Stimulated activated CD4-positive, alpha-beta T cell treated with anti-CD3 and anti-CD28 coated beads, Interleukin-1b, Interleukin-23, amount 100 ng/mL, for 48 hours (primary cell): Measurements from ENCODE around the gene SLC38A11.
"Not testable (repeated sequence)": the region's sequence is repeated elsewhere in the genome, so short reads cannot be mapped to it uniquely, and the experiment has no call there.

Source experiments
- DNase-seq: peaks from one replicate; pipeline ENCODE4 v3.0.0-alpha.2; 2020

The SLC38A11 gene, protein sequence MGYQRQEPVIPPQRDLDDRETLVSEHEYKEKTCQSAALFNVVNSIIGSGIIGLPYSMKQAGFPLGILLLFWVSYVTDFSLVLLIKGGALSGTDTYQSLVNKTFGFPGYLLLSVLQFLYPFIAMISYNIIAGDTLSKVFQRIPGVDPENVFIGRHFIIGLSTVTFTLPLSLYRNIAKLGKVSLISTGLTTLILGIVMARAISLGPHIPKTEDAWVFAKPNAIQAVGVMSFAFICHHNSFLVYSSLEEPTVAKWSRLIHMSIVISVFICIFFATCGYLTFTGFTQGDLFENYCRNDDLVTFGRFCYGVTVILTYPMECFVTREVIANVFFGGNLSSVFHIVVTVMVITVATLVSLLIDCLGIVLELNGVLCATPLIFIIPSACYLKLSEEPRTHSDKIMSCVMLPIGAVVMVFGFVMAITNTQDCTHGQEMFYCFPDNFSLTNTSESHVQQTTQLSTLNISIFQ

DNA sequence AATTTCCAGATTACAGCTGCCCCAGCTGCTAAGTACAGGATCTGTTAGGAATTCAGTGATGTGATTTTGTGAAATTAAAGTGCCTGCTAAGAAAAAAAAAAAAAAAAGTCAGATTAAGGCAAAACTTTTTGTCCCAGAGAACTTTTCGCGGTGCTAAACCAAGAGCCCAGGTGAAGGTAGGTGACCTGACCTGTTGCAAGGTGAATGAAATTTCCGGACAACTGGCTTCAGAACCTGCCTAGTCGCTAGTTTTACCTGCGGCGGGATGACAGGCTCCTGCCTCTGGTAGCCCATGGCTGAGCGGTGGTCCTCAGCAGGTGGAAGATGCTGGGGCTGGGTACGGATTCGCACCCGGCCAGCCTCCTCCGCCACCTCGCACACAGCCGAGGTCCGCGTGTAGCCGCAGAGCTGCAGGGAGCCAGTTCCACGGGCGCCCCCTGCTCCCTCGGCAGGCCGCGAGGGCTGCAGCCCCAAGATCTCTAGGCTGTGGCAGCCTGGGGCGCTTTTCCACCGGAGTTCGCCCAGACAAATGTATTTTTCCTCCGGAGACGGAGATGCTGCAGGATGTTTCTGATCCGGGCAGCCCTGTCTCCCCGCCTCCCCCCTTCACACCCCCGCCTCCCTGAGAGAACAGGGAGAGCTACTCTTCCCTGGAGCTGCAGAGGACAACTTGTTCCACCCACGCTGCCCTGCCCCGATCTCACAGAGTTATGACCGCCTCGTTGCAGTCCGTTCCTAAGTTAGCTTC lies at the start of gene SLC38A11:
Gene SLC38A11, minus strand, starts transcription at position 572 of the 748 bp plus-strand sequence. Its CDS starts 278 bp downstream, at position 294.
- DNase-seq: no peak

DNA sequence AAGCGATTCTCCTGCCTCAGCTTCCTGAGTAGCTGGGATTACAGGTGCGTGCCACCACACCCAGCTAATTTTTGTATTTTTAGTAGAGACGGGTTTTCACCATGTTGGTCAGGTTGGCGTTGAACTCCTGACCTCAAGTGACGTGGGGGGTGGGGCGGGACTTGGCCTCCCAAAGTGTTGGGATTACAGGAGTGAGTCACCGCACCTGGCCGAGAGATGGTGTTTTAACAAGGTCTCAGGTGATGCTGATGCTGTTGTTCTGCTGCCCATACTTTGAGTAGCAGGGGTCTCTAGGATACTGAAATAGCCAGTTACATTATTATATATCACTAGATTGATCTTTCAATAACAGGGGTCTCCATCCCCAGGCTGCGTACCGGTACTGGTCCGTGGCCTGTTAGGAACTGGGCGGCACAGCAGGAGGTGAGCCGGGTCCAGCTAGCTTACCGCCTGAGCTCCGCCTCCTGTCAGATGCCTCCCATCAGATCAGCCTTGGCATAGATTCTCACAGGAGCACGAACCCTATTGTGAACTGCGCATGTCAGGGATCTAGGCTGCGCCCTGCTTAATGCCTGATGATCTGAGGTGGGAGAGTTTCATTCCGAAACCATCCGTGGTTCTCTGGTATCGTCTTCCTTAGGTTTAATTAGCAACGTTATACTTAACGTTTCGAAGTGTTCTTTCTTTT lies 48.3 kb upstream of the SLC38A11 start:
- no peak for DNase-seq

DNA sequence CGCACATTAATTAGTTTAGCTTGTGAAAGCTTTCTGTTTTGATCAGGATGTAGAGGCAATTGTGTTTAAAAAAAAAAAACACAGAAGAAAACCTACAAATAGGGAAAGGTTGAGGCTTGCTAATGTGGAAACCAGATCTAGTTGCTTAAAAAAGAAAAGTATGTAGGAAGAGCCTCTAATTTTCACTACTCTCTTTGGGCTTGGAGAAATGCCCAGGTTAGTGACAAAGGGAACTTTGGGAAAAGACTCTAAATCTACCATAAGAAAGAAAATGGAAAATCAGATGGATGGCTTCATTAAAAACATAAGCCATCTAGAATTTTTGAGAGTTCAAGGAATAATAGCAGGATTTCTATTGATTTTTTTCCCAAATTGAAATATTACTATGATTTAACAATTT lies 47.3 kb upstream of the SLC38A11 start:
- DNase-seq: no peak

DNA sequence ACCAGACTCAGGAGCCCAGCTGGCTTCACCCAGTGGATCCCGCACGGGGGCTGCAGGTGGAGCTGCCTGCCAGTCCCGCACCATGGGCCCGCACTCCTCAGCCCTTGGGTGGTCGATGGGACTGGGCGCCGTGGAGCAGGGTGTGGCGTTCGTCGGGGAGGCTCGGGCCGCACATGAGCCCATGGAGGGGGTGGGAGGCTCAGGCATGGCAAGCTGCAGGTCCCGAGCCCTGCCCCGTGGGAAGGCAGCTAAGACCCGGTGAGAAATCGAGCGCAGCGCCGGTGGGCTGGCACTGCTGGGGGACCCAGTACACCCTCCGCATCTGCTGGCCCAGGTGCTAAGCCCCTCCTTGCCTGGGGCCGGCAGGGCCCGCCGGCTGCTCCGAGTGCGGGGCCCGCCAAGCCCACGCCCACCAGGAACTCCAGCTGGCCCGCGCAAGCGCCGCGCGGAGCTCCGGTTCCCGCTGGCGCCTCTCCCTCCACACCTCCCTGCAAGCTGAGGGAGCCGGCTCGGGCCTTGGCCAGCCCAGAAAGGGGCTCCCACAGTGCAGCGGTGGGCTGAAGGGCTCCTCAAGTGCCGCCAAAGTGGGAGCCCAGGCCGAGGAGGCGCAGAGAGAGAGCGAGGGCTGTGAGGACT lies 39.5 kb upstream of the SLC38A11 start:
- DNase-seq: not testable (repeated sequence)

DNA sequence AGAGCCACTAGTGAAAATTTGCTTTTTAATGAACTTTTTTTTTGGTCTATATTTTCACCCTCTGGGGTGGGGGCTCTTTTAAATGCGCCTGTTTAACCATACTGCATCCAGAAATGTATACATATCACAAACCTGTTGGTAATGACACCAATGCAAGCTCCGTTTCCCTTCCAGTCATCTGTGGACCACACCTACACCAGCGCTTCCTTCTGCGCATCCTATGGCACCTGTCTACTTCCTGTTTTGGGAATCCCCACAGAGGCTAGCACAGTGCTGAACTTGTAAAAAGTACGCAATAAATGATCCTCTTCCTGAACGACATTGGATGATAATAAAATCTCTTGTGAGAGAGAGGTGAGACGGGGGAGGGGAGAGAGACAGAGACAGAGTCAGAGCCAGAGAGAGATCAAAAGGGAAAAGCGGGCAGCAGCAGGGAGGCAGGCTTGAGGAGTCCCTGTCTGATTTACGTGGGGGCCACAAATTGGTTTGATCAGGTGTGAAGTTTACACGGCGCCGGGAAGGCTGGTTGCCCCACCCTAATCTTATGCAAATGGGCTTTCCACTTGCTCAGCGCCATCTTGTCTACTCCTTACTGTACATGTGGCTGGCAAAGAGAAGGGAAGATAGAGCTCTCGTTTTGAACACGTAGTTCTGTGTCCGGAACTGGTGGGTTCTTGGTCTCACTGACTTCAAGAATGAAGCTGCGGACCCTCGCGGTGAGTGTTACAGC lies 38.1 kb upstream of the SLC38A11 start:
- DNase-seq: no peak

DNA sequence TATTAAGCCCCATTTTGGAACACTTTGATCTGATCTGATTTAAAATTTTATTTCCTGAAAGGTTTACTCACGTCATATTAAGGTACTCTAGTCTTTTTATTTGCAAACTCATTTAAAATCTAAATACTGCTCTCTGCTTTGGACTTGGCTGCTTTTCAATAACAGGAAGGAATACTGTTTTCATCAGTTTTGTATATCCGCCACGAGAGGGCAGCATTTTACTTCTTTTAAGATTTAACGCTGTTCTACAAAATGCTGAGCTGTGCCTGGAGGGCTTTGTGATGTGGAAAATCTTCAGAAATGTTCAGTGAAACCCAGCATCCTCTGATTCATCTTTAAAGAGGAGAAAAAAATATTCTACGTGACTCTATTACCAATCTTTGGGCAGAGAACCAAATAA lies 37.5 kb upstream of the SLC38A11 start:
- DNase-seq: peak; percentile 35

DNA sequence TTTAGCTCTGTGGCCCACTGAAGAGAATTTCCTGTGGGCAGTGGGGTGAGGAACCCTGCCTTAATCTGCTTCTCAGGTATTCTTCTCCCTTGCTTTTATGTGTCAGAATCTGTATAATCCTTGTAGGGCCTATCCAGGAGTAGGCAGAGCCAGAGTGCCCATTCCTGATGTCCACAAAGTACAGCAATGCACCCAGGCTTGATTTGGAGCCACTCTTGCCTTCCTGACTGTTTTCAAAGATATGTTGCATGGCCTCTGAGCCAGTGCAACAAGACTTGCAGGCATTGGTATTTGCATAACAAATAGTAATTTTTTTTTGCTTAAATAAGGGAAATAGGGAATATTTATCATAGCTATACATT lies 36.7 kb upstream of the SLC38A11 start:
- DNase-seq: not testable (repeated sequence)

DNA sequence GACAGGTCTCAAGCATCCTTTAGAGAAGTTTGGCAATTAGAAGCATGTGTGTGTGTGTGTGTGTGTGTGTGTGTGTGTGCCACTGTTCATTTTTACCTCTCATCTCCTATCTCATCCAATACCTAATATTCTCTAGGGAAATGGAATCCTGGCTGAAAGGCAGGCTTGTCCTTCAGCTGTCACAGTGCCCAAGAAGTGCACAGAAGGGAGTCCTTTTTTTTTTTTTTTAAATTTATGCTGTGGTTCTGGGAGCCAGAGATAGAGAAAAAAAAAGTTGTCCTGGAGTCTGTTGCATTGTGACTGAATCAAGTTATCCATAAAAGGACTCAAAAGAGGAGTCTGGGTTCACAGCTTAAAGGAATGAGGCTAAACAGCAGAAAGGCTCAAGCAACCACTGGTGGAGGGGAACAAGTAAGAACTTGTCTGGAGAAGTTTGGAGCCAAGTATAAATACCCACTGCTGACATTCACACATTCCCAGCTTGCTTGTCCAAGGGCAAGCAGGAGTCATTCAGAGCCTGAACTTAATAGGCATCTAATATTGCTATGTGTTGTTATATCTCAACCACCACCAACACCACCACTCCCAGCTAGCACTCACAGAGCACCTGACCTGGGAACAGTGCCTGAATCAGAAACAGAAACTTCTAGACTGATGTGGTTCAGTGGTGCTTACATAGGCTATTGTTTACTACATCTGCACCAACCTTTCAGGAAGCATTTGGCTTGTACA lies 36.2 kb upstream of the SLC38A11 start:
- DNase-seq: not testable (repeated sequence)

DNA sequence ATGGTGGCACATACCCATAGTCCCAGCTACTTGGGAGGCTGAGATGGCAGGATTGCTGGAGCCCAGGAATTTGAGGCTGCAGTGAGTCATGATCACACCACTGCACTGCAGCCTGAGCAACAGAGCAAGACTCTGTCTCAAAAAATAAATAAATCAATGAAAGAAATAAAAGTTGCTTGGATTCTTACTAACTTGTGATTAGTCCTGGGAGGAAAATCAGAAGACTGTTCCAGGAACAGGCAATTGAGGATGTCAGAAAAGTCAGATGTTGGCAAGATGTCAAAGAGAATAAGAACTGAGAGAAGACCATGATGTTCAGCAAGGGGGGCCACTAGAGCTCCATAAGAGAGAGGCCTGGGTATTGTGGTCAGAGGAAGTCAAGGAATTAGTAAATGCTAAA lies 35.6 kb upstream of the SLC38A11 start:
- not testable (repeated sequence) for DNase-seq

DNA sequence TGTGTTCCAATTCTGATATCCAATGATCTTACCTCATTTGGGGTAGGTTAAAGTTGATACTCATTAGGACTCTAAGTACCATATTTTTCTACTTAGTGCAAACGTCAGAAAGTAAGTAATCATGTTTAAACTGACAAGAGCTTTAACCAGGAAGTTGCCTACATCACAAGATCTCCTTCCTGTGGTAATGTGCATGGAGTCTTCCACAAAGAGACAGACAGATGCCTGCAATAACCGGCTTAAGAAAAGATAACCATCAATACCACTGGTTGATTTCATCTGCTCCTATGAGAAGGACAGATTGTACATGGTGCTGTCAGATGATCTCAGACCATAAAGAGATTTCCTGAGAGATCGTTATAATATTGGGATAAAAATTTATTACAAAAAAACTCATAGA lies 33.5 kb upstream of the SLC38A11 start:
- not testable (repeated sequence) for DNase-seq

DNA sequence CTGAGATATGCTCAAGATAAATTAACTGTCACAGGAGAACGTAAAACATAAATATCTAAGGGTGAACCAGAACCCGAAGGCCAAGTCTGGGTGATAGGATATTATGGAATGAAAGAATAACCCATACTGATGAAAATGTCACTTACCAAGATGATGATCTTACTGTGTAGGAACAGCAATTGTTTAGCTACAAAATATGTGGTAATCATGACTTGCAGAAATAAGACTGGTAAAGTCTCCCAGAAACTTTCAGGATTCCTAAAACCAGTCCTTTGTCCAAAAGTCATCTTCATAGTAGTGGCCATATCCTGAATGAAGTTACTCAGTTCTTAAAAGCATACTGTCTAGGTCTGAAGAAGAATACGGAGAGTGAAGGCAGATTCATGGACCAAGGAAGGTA lies 30.7 kb upstream of the SLC38A11 start:
- not testable (repeated sequence) for DNase-seq

DNA sequence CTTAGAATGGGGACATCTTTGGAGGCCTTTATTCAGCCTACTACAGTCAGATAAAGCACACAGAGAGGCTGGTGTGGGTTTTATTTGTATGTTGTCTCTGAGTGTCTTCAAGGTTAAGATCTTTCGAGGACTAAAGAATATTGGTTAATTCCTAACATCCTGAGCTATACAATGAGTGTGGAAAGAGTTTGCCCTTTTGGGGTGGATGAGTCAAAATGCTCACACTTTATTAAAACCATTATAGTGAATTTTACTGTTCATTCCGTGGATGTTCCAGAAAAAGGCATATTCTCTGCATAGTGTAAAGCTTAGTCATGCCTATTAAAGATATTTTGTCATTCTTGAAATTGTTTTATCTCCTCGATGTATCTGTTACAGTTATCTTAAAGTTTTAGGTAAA lies 29.1 kb upstream of the SLC38A11 start:
- no peak for DNase-seq

DNA sequence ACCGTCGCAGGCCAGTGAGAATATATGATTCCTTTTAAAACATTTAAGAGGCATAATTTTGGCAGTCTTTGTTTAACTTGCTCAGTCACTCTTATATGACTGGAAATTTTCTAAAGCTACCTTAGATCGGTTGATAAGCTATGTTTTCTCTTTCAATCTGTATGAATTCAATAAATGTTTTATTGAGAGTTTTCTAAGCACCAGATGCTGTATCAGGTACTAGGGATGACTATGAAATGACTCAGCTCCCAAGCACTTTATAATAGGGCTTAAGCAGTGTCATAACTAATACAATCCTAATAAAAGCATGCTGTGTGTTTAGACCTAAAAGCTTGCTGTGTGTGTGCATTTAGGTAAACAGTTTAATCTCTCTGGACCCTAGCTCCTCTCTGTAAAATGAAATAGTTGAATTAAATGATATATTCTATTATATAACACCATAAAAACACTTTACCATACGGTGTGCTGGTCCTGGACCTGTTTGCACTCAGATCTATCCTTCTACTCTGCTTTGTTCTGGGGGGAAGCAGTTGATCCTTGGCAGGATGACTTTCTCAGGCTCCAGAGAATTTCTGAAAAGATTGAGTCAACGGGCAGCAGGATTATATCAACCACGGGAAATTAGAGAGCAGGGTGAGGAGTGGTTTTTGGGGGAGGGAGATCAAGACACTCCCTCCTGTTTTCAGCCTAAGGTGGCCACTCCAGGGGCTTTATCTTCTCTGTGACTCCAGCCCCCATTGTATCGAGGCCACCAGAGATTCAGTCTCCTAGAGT lies 26.1 kb upstream of the SLC38A11 start:
- DNase-seq: no peak

DNA sequence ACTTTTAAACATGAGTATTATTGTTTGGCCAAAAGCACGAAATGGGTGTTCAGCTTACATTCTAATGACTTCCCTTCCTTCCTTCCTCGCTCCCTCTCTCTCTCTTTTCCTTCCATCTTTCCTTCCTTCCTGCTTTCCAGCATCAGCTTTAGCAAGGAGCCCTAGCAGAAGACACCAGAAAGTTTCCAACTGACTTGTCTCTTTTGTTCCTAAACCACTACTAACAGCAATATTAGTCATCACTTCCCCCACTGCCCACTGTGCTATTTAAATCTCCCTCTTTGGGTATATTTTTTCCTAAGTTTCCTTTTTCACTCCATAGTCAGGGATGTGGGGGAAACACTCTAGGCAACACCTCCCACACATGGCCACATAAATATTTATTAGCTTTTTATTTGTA lies 25.4 kb upstream of the SLC38A11 start:
- not testable (repeated sequence) for DNase-seq

DNA sequence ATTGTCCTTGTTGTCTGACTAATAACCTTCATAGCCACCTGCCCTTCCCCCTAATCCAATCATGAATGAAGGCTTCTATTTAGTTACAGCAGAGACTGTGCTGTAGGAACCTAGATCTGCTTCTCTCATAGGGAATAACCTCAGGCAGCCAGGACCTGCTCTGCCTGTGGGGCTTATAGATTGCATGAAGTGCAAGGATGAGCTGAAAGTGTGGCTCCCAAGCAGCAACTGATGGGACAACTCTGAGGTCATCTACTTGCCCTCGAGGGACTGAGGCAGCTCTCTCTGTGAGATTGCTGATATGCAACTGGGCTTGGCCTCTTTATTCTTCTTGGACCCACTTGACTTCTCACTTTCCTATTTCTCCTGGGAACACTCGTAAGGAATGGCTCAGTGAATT lies 23.8 kb upstream of the SLC38A11 start:
- no peak for DNase-seq

DNA sequence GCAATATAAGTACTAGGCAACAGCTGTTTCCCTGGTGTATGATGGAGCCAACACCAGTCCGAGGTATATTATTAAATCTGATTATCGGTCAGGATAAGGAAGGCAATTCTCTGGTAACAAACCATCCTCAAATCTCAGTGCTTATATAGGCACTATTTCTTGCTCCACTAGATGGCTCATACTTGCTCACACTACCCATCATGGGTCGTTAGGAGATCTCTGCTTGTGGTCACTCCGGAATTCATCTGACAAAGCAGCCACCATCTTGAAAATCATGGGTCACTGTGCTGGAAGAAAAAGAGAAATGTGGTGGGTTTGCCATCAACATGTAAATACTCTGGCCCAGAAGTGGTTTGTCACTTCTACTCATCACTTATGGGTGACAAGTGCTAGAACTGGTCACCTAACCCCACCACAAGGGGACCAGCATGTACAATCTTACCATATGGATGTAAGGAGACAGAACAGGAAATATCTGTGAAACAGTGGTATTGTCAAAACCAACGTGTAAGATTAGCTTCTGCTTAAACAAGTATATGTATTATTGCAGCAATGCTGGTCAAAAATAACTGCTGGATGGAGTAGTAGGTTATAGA lies 21.6 kb upstream of the SLC38A11 start:
- not testable (repeated sequence) for DNase-seq

DNA sequence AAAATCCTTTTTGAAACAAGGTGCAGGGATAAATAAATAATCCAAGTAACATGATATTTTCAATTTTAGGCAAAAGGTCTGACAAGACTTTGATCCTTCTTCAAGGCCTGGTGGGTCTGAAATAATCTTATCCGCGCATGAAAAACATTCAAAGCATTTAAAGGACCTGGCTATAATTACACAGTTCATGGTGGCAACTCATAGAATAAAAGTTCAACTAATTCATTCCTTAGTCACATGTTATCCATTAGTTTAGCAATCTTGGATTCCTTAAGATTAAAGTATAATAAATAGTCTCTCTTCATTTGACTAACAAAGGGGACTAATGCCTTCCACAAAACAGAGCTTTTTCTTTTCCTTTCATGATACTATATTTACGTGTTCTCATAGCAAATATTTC lies 21.0 kb upstream of the SLC38A11 start:
- no peak for DNase-seq

DNA sequence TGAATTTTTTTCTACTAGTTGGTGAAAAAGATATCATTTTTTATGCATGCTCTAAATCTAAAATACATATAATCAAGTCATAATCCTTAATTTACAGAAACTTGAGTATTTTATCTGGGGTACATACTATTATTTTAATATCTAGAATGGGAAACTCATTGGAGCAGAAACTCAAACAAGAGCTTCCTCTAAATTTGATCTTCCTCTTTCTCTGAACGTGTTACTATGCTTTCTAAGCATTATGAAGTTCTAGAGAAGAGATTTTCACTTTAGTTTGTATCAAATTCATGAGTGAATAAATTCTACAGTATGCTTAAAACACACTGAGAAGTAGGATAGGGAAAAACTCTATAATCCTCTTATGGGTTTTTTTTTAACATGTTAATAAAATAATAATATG lies 20.6 kb upstream of the SLC38A11 start:
- no peak for DNase-seq

DNA sequence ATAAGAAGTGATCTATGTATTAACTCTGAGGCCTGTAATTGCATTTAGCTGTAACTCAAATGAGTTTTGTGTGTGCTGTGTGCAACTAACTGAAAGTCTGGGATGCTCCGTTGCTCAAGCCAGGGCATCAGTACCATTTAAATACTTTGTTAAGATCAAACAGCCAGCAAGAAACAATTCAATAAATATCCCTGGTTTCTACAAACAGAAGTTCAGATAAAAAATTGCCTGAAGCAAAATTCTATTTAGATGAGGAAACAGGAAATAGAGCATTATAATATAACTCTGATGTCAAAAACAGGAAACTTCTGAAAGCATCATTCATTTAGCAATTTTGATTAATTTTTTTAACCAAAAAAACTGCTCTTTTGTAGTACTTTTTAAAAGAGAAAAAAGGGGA lies 18.9 kb upstream of the SLC38A11 start:
- DNase-seq: no peak

DNA sequence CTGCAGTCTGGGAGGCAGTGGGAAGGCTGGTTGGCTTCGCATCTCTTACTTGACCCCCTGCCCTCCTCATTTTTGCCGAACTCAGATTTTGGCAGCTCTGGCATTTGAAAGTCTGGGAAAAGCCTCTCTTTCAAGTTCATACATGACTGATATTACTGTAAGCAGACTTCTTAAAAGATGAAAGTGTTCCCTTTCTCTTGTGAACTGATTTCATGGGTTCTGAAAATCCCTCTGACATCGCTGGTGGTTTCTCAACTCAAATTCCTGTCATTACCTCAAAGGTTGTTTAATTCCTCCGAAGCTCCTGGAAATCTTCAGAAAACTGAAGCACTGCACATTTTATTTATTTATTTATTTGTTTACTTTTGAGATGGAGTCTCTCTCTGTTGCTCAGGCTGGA lies 16.9 kb upstream of the SLC38A11 start:
- no peak for DNase-seq
